HepG2 (cell line): ENCODE results near the gene DEFB112. TPM values are rescaled to one million over a fixed set of nuclear protein-coding genes. Genes with fewer than 3 reads are reported as not detected.
A peak's percentile ranks its signal among the peaks of the same experiment; 100 is the strongest.

Source experiments
- ARID4A ChIP-seq: sonication (generic); formaldehyde crosslinking; IDR thresholded peaks from 2 replicates; pipeline ENCODE4 v1.5.0; 2020; ENCODE audit warnings: mild to moderate bottlenecking, missing genetic modification reagents, borderline replicate concordance
- ATF4 ChIP-seq, 2 experiments: fragments of 450-650 bp in 1 of 2; sonication (generic) in 1 of 2; formaldehyde crosslinking; IDR thresholded peaks; 2 replicates each; pipeline versions ENCODE4 v1.5.0 to v1.8.0; 2020 to 2022; ENCODE audit warnings: mild to moderate bottlenecking in 1 of 2, missing genetic modification reagents in 1 of 2
- ATF5 ChIP-seq: sonication (generic); formaldehyde crosslinking; IDR thresholded peaks from 2 replicates; pipeline ENCODE4 v1.4.0; 2020; ENCODE audit warnings: mild to moderate bottlenecking, low read depth, missing genetic modification reagents
- FOXO1 ChIP-seq: sonication (generic); formaldehyde crosslinking; IDR thresholded peaks from 2 replicates; pipeline ENCODE4 v1.4.0; 2020; ENCODE audit warnings: missing genetic modification reagents
- GZF1 ChIP-seq: sonication (generic); formaldehyde crosslinking; IDR thresholded peaks from 2 replicates; pipeline ENCODE4 v1.5.1; 2020; ENCODE audit warnings: mild to moderate bottlenecking, missing genetic modification reagents
- IRF2 ChIP-seq: IDR thresholded peaks from 2 replicates; pipeline ENCODE4 v1.6.1; 2018; ENCODE audit warnings: missing genetic modification reagents, missing compliant biosample characterization
- MEIS1 ChIP-seq: sonication (generic); formaldehyde crosslinking; IDR thresholded peaks from 2 replicates; pipeline ENCODE4 v1.9.0; 2021; ENCODE audit warnings: mild to moderate bottlenecking, missing genetic modification reagents, moderate library complexity, borderline replicate concordance
- ZNF282 ChIP-seq: fragments of 450-650 bp; IDR thresholded peaks from 2 replicates; pipeline ENCODE4 v1.6.1; 2018; ENCODE audit not compliant: partially characterized antibody
- ZNF564 ChIP-seq: sonication (generic); formaldehyde crosslinking; IDR thresholded peaks from 2 replicates; pipeline ENCODE4 v1.8.1; 2023; ENCODE audit warnings: mild to moderate bottlenecking, missing genetic modification reagents
- ZNF674 ChIP-seq: sonication (generic); formaldehyde crosslinking; IDR thresholded peaks from 2 replicates; pipeline ENCODE4 v1.5.0; 2020; ENCODE audit warnings: low read depth, mild to moderate bottlenecking, missing genetic modification reagents
- polyA plus RNA-seq, 8 experiments: library from polyadenylated mRNA; depleted of rRNA in 3 of 8; stranded (reverse) in 7 of 8; unstranded in 1 of 8; fragments of >200 nt; fragmentation: Illumina TruSeq in 4 of 8; extraction: Trizol in 4 of 8; gene quantifications; 2 replicates each; pipeline versions ENCODE4 v1.2.1 to v1.2.3, GENCODE V29; 2011 to 2016; ENCODE audit warnings: low read depth in 4 of 8, missing spikeins in 1 of 8, mixed read lengths in 1 of 8; ENCODE audit not compliant: insufficient read depth in 1 of 8
- total RNA-seq, 5 experiments: library from RNA; depleted of rRNA; stranded (reverse); fragments of >200 nt; fragmentation: Illumina TruSeq; extraction: Trizol; gene quantifications; 2 replicates each; pipeline ENCODE4 v1.2.3, GENCODE V29; 2016; ENCODE audit warnings: low read depth in 1 of 5
- TF ChIP-seq, protein P1 (sequence below): IDR thresholded peaks from 2 replicates; pipeline ENCODE4 v1.6.1; 2016; ENCODE audit warnings: low read depth, control low read depth
- TF ChIP-seq, protein P2 (sequence below): sonication (generic); formaldehyde crosslinking; IDR thresholded peaks from 2 replicates; pipeline ENCODE4 v1.5.0; 2020; ENCODE audit warnings: mild to moderate bottlenecking, missing genetic modification reagents
- TF ChIP-seq, protein P3 (sequence below): sonication (generic); formaldehyde crosslinking; IDR thresholded peaks from 2 replicates; pipeline ENCODE4 v1.8.1; 2023; ENCODE audit warnings: mild to moderate bottlenecking, missing genetic modification reagents
- TF ChIP-seq, protein P4 (sequence below): IDR thresholded peaks from 2 replicates; pipeline ENCODE4 v1.6.1; 2012; ENCODE audit warnings: low read depth, low read length, improper control_type of control experiment
- TF ChIP-seq, protein P5 (sequence below): sonication (generic); formaldehyde crosslinking; IDR thresholded peaks from 2 replicates; pipeline ENCODE4 v1.5.1; 2020; ENCODE audit warnings: missing genetic modification reagents, mild to moderate bottlenecking, borderline replicate concordance

DEFB112 gene
- total and polyA plus RNA-seq, 2 of the 13 experiments (the other 11 are each of a cell fraction or from before 2014, with no cell fraction given): not detected

DNA sequence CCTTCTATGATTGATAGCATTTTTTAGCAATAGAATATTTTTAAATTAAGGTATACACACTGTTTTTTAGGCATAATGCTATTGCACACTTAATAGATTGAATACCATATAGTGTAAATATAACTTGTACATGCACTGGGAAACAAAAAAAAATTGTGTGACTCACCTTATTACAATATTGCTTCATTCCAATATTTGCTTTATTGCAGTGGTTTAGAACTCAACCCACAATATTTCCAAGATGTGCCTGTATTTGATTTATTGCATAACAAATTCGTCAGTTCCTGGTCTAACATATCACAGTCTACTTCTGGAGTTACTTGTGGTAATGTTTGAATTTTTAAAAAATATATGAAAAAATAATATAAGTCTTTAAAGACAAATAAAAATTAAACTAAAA lies 41.9 kb upstream of the DEFB112 start (continued):
- TF ChIP-seq ZNF282 (no peak), FOXO1 (CRISPR knock-in tag) (no peak), ATF4 (CRISPR knock-in tag; IDR thresholded peaks at IDR 0.05) (peak in 1 of 2 experiments; percentile 66; a peak in 2 of 4 replicates), ZNF564 (no peak), GZF1 (CRISPR knock-in tag) (no peak), ARID4A (CRISPR knock-in tag) (no peak), MEIS1 (CRISPR knock-in tag) (no peak), IRF2 (no peak), ZNF674 (CRISPR knock-in tag) (no peak), ATF5 (CRISPR knock-in tag) (no peak)
- TF ChIP-seq, protein P1, sequence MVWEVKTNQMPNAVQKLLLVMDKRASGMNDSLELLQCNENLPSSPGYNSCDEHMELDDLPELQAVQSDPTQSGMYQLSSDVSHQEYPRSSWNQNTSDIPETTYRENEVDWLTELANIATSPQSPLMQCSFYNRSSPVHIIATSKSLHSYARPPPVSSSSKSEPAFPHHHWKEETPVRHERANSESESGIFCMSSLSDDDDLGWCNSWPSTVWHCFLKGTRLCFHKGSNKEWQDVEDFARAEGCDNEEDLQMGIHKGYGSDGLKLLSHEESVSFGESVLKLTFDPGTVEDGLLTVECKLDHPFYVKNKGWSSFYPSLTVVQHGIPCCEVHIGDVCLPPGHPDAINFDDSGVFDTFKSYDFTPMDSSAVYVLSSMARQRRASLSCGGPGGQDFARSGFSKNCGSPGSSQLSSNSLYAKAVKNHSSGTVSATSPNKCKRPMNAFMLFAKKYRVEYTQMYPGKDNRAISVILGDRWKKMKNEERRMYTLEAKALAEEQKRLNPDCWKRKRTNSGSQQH: no peak
- TF ChIP-seq, protein P2, sequence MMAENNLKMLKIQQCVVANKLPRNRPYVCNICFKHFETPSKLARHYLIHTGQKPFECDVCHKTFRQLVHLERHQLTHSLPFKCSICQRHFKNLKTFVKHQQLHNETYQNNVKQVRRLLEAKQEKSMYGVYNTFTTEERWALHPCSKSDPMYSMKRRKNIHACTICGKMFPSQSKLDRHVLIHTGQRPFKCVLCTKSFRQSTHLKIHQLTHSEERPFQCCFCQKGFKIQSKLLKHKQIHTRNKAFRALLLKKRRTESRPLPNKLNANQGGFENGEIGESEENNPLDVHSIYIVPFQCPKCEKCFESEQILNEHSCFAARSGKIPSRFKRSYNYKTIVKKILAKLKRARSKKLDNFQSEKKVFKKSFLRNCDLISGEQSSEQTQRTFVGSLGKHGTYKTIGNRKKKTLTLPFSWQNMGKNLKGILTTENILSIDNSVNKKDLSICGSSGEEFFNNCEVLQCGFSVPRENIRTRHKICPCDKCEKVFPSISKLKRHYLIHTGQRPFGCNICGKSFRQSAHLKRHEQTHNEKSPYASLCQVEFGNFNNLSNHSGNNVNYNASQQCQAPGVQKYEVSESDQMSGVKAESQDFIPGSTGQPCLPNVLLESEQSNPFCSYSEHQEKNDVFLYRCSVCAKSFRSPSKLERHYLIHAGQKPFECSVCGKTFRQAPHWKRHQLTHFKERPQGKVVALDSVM (CRISPR knock-in tag): no peak
- TF ChIP-seq, protein P3, sequence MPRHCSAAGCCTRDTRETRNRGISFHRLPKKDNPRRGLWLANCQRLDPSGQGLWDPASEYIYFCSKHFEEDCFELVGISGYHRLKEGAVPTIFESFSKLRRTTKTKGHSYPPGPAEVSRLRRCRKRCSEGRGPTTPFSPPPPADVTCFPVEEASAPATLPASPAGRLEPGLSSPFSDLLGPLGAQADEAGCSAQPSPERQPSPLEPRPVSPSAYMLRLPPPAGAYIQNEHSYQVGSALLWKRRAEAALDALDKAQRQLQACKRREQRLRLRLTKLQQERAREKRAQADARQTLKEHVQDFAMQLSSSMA (CRISPR knock-in tag): no peak
- TF ChIP-seq, protein P4, sequence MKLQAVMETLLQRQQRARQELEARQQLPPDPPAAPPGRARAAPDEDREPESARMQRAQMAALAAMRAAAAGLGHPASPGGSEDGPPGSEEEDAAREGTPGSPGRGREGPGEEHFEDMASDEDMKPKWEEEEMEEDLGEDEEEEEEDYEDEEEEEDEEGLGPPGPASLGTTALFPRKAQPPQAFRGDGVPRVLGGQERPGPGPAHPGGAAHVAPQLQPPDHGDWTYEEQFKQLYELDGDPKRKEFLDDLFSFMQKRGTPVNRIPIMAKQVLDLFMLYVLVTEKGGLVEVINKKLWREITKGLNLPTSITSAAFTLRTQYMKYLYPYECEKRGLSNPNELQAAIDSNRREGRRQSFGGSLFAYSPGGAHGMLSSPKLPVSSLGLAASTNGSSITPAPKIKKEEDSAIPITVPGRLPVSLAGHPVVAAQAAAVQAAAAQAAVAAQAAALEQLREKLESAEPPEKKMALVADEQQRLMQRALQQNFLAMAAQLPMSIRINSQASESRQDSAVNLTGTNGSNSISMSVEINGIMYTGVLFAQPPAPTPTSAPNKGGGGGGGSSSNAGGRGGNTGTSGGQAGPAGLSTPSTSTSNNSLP: peak; percentile 74; the same call in 1 of the 2 replicates
- TF ChIP-seq, protein P5, sequence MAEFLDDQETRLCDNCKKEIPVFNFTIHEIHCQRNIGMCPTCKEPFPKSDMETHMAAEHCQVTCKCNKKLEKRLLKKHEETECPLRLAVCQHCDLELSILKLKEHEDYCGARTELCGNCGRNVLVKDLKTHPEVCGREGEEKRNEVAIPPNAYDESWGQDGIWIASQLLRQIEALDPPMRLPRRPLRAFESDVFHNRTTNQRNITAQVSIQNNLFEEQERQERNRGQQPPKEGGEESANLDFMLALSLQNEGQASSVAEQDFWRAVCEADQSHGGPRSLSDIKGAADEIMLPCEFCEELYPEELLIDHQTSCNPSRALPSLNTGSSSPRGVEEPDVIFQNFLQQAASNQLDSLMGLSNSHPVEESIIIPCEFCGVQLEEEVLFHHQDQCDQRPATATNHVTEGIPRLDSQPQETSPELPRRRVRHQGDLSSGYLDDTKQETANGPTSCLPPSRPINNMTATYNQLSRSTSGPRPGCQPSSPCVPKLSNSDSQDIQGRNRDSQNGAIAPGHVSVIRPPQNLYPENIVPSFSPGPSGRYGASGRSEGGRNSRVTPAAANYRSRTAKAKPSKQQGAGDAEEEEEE: no peak
